ENCODE data around the gene ZNF793.

Gene ZNF793

DNA sequence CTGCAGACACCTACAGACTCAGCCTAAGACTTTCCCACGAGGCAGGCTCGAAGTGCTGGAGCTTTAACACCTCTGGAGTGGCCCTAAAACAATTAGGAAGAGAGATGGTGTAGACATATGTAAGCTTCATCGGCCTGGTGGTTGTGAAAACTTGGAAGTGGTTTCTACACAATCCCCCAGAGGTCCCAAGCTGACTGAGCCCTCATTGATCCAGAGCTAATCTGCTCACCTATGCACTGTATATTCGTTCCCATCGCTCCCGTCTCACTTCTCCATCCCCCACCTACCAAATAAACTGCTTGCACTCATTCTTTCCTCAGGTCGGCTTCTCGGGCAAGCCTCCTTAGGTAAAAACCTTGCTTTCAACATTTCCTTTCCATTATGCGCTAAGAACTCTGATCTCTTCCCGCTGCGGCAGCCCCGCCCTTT lies 767 bp upstream of the ZNF793 start:
- H3K4me3 ChIP-seq (ENCODE audit: low read depth, low read length) = peak overlapping the region; percentile 53
- TF ChIP-seq ZNF626 (tag by site-specific recombination; IDR thresholded peaks at IDR 0.05) = no peak
- TF ChIP-seq MZF1 (tag by site-specific recombination; IDR thresholded peaks at IDR 0.05; ENCODE audit: borderline replicate concordance) = 0 out of 2 replicates have a peak, but pooled peaks have one; percentile 7
- TF ChIP-seq YY2 (tag by site-specific recombination; IDR thresholded peaks at IDR 0.05) = no peak
- TF ChIP-seq, protein P1, sequence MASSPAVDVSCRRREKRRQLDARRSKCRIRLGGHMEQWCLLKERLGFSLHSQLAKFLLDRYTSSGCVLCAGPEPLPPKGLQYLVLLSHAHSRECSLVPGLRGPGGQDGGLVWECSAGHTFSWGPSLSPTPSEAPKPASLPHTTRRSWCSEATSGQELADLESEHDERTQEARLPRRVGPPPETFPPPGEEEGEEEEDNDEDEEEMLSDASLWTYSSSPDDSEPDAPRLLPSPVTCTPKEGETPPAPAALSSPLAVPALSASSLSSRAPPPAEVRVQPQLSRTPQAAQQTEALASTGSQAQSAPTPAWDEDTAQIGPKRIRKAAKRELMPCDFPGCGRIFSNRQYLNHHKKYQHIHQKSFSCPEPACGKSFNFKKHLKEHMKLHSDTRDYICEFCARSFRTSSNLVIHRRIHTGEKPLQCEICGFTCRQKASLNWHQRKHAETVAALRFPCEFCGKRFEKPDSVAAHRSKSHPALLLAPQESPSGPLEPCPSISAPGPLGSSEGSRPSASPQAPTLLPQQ (tag by site-specific recombination; IDR thresholded peaks at IDR 0.05) = 0 out of 2 replicates have a peak, but pooled peaks have one; percentile 65
- TF ChIP-seq REPIN1 (tag by site-specific recombination; IDR thresholded peaks at IDR 0.05; ENCODE audit: low read depth) = 0 out of 2 replicates have a peak, but pooled peaks have one; percentile 22
- TF ChIP-seq PRDM1 (tag by site-specific recombination; IDR thresholded peaks at IDR 0.05) = peak; percentile 91
- no peak for TF ChIP-seq ZNF10 (tag by site-specific recombination; IDR thresholded peaks at IDR 0.05)
- TF ChIP-seq SP7 (tag by site-specific recombination; IDR thresholded peaks at IDR 0.05) = peak; percentile 10; the same call in 1 of the 2 replicates
- POLR2A ChIA-PET = interaction anchor here (0.5 to 2.8 kb wide), 20 partner anchors 8 to 933 kb away, joined by 3 to 29 read pairs (median 4); partner anchors contain the start of genes SIPA1L3, ZFP30, ZNF420 and ZNF527
- H3K27ac ChIP-seq (ENCODE audit: extremely low read depth, low read depth, low read length) = peak overlapping the region; percentile 68
- H3K9me3 ChIP-seq (ENCODE audit: control insufficient read depth, insufficient read depth, low read depth, low read length) = peaks cover 2% of the 10 kb centered on the region; the same call in 1 of the 2 replicates
- peaks cover 24 to 26% of the 10 kb centered on the region in 2 experiments for H3K36me3 ChIP-seq (ENCODE audit: control insufficient read depth in 2 of 2, insufficient read depth in 1 of 2, low read length in 2 of 2)
- no peaks in the 10 kb centered on the region for H3K4me1 ChIP-seq (ENCODE audit: control insufficient read depth, insufficient read depth, low read length)
- CTCF ChIA-PET = no interaction called here

DNA sequence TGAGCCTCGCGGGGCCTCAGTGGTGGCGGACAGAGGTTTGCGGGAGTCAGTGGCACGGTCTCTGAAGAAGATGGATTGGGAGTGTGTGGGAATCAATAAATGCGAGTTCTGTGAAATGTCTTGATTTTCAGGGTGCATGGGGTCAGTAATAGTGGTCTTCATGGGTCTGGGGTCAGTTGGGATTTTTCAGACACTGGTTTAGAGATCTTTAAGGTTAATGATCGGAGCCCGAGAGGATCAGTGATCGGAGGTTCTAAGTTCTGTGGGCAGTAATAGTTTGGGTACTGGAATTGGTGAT lies 377 bp downstream of the ZNF793 start:
- Histone ChIP-seq H3K4me1 (ENCODE audit: control insufficient read depth, insufficient read depth, low read length) (no peaks in the 10 kb centered on the region), H3K4me3 (ENCODE audit: low read depth, low read length) (peak overlapping the region; percentile 53)
- TF ChIP-seq ZNF670 (tag by site-specific recombination; IDR thresholded peaks at IDR 0.05; ENCODE audit: low read depth) = no peak
- TF ChIP-seq, protein P2, sequence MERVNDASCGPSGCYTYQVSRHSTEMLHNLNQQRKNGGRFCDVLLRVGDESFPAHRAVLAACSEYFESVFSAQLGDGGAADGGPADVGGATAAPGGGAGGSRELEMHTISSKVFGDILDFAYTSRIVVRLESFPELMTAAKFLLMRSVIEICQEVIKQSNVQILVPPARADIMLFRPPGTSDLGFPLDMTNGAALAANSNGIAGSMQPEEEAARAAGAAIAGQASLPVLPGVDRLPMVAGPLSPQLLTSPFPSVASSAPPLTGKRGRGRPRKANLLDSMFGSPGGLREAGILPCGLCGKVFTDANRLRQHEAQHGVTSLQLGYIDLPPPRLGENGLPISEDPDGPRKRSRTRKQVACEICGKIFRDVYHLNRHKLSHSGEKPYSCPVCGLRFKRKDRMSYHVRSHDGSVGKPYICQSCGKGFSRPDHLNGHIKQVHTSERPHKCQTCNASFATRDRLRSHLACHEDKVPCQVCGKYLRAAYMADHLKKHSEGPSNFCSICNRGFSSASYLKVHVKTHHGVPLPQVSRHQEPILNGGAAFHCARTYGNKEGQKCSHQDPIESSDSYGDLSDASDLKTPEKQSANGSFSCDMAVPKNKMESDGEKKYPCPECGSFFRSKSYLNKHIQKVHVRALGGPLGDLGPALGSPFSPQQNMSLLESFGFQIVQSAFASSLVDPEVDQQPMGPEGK (tag by site-specific recombination; IDR thresholded peaks at IDR 0.05) = no peak
- TF ChIP-seq, protein P3, sequence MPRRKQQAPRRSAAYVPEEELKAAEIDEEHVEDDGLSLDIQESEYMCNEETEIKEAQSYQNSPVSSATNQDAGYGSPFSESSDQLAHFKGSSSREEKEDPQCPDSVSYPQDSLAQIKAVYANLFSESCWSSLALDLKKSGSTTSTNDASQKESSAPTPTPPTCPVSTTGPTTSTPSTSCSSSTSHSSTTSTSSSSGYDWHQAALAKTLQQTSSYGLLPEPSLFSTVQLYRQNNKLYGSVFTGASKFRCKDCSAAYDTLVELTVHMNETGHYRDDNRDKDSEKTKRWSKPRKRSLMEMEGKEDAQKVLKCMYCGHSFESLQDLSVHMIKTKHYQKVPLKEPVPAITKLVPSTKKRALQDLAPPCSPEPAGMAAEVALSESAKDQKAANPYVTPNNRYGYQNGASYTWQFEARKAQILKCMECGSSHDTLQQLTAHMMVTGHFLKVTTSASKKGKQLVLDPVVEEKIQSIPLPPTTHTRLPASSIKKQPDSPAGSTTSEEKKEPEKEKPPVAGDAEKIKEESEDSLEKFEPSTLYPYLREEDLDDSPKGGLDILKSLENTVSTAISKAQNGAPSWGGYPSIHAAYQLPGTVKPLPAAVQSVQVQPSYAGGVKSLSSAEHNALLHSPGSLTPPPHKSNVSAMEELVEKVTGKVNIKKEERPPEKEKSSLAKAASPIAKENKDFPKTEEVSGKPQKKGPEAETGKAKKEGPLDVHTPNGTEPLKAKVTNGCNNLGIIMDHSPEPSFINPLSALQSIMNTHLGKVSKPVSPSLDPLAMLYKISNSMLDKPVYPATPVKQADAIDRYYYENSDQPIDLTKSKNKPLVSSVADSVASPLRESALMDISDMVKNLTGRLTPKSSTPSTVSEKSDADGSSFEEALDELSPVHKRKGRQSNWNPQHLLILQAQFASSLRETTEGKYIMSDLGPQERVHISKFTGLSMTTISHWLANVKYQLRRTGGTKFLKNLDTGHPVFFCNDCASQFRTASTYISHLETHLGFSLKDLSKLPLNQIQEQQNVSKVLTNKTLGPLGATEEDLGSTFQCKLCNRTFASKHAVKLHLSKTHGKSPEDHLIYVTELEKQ (tag by site-specific recombination; IDR thresholded peaks at IDR 0.05; ENCODE audit: borderline replicate concordance) = 0 out of 2 replicates have a peak, but pooled peaks have one; percentile 63
- TF ChIP-seq, protein P4, sequence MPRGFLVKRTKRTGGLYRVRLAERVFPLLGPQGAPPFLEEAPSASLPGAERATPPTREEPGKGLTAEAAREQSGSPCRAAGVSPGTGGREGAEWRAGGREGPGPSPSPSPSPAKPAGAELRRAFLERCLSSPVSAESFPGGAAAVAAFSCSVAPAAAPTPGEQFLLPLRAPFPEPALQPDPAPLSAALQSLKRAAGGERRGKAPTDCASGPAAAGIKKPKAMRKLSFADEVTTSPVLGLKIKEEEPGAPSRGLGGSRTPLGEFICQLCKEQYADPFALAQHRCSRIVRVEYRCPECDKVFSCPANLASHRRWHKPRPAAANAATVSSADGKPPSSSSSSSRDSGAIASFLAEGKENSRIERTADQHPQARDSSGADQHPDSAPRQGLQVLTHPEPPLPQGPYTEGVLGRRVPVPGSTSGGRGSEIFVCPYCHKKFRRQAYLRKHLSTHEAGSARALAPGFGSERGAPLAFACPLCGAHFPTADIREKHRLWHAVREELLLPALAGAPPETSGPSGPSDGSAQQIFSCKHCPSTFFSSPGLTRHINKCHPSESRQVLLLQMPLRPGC (tag by site-specific recombination; IDR thresholded peaks at IDR 0.05) = 0 out of 2 replicates have a peak, but pooled peaks have one; percentile 8
- TF ChIP-seq ZNF433 (tag by site-specific recombination; IDR thresholded peaks at IDR 0.05; ENCODE audit: low read depth) = peak; percentile 5; the same call in 1 of the 2 replicates
- TF ChIP-seq ZNF239 (tag by site-specific recombination; IDR thresholded peaks at IDR 0.05) = peak; percentile 66; the same call in 1 of the 2 replicates
- TF ChIP-seq ZNF274 (IDR thresholded peaks at IDR 0.05; ENCODE audit: low read length) = no peak
- peak; percentile 35; the same call in 1 of the 2 replicates for TF ChIP-seq ZNF274 (tag by site-specific recombination; IDR thresholded peaks at IDR 0.05; ENCODE audit: borderline replicate concordance)
- TF ChIP-seq ZNF777 (tag by site-specific recombination; IDR thresholded peaks at IDR 0.05; ENCODE audit: borderline replicate concordance) = peak; percentile 89; the same call in 1 of the 2 replicates
- TF ChIP-seq ZNF155 (tag by site-specific recombination; IDR thresholded peaks at IDR 0.05) = 0 out of 2 replicates have a peak, but pooled peaks have one; percentile 58
- TF ChIP-seq, protein P5, sequence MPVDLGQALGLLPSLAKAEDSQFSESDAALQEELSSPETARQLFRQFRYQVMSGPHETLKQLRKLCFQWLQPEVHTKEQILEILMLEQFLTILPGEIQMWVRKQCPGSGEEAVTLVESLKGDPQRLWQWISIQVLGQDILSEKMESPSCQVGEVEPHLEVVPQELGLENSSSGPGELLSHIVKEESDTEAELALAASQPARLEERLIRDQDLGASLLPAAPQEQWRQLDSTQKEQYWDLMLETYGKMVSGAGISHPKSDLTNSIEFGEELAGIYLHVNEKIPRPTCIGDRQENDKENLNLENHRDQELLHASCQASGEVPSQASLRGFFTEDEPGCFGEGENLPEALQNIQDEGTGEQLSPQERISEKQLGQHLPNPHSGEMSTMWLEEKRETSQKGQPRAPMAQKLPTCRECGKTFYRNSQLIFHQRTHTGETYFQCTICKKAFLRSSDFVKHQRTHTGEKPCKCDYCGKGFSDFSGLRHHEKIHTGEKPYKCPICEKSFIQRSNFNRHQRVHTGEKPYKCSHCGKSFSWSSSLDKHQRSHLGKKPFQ (tag by site-specific recombination; IDR thresholded peaks at IDR 0.05) = peak; percentile 8; the same call in 1 of the 2 replicates
- peak; percentile 45; the same call in 1 of the 2 replicates for TF ChIP-seq ZNF701 (tag by site-specific recombination; IDR thresholded peaks at IDR 0.05)
- TF ChIP-seq ZBTB7A (tag by site-specific recombination; IDR thresholded peaks at IDR 0.05; ENCODE audit: low read depth) = peak; percentile 83
- TF ChIP-seq, protein P1 (tag by site-specific recombination; IDR thresholded peaks at IDR 0.05) = no peak; the same call in 1 of the 2 replicates

More for the DNA sequence above, 377 bp downstream of the ZNF793 start:
- ChIA-PET POLR2A (interaction anchor here (0.8 to 2.8 kb wide), 16 partner anchors 10 to 429 kb away, joined by 3 to 29 read pairs (median 4); partner anchors contain the start of genes SIPA1L3, ZFP30, ZNF420 and ZNF527), CTCF (interaction anchor here (0.6 kb wide), 1 partner anchor 341 kb away, joined by 3 read pairs; no protein-coding TSS in a partner anchor)
- Histone ChIP-seq H3K36me3 (ENCODE audit: control insufficient read depth in 2 of 2, insufficient read depth in 1 of 2, low read length in 2 of 2) (peaks cover 34 to 37% of the 10 kb centered on the region in 2 experiments), H3K9me3 (ENCODE audit: control insufficient read depth, insufficient read depth, low read depth, low read length) (no peaks in the 10 kb centered on the region; the same call in 1 of the 2 replicates), H3K27ac (ENCODE audit: extremely low read depth, low read depth, low read length) (peak overlapping the region; percentile 68; the same call in 1 of the 2 replicates)
